Testis (tissue), 2 donors: ENCODE data around the gene FHL1.

ENCODE experiments used
- POLR2A ChIP-seq: fragments of 450-650 bp; IDR thresholded peaks from one replicate; pipeline ENCODE4 v1.6.1; 2017; ENCODE audit warnings: antibody characterized with exemption, mild to moderate bottlenecking, moderate library complexity
- TF ChIP-seq, protein P1 (sequence below), 3 experiments: fragments of 450-650 bp in 2 of 3; fragments of 200-600 bp in 1 of 3; sonication (generic) in 1 of 3; IDR thresholded peaks; one replicate each; pipeline ENCODE4 v1.5.1; 2016 to 2019; ENCODE audit warnings: antibody characterized with exemption in 3 of 3, mild to moderate bottlenecking in 2 of 3, moderate library complexity in 1 of 3

DNA sequence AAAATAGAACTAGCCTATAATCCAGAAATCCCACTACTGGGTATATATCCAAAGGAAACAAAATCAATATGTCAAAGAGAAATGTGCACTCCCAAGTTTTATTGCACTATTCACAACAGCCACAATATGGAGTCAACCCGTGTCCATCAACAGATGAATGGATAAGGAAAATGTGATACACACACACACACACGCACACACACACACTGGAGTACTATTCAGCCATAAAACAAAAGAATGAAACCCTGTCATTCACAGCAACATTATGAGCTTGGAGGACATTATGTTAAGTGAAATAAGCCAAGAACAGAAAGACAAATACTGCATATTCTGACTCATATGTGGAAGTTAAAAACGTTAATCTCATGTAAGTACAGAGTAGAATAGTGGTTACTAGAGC is 5.8 kb upstream of the FHL1 start:
- TF ChIP-seq POLR2A: no peak
- TF ChIP-seq, protein P1, sequence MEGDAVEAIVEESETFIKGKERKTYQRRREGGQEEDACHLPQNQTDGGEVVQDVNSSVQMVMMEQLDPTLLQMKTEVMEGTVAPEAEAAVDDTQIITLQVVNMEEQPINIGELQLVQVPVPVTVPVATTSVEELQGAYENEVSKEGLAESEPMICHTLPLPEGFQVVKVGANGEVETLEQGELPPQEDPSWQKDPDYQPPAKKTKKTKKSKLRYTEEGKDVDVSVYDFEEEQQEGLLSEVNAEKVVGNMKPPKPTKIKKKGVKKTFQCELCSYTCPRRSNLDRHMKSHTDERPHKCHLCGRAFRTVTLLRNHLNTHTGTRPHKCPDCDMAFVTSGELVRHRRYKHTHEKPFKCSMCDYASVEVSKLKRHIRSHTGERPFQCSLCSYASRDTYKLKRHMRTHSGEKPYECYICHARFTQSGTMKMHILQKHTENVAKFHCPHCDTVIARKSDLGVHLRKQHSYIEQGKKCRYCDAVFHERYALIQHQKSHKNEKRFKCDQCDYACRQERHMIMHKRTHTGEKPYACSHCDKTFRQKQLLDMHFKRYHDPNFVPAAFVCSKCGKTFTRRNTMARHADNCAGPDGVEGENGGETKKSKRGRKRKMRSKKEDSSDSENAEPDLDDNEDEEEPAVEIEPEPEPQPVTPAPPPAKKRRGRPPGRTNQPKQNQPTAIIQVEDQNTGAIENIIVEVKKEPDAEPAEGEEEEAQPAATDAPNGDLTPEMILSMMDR (IDR thresholded peaks at IDR 0.05): no peak
